Lower leg skin (tissue), 4 donors: Measurements from ENCODE around the gene SFT2D1. TPM values are rescaled to one million over a fixed set of nuclear protein-coding genes. Genes with fewer than 3 reads are reported as not detected.
A peak's percentile ranks its signal among the peaks of the same experiment; 100 is the strongest.

Experiments
- DNase-seq, 2 donors: peaks; one replicate each; pipeline ENCODE4 v3.0.0-alpha.2; 2019; ENCODE audit warnings: low spot score in 2 of 2
- H3K4me3 ChIP-seq: fragments of 200-600 bp; sonication (generic); 2 replicates; pipeline ENCODE4 v1.5.1; 2017; ENCODE audit warnings: mild to moderate bottlenecking, low read depth; ENCODE audit not compliant: poor library complexity, severe bottlenecking
- POLR2A ChIP-seq, 2 donors: fragments of 450-650 bp; IDR thresholded peaks; one replicate each; pipeline ENCODE4 v1.6.1; 2016 to 2017; ENCODE audit warnings: antibody characterized with exemption in 2 of 2, mild to moderate bottlenecking in 1 of 2, moderate library complexity in 1 of 2
- WGBS, 2 donors: methylation state at CpG; one replicate each; pipeline ENCODE4 v1.1.5; 2018; 5-methylcytosine and 5-hydroxymethylcytosine counted together
- intact Hi-C: fragments of 100-400 bp; cut with DNase I; formaldehyde crosslinking; loops from one replicate; pipeline ENCODE4 v1.15.0; 2023; ENCODE audit warnings: low total_unique reads
- total RNA-seq, 4 donors: library from RNA; depleted of rRNA; stranded (reverse); fragments of >200 nt; gene quantifications; one replicate each; pipeline ENCODE4 v1.1.0, GENCODE V29; 2016
- TF ChIP-seq, protein P1 (sequence below), 3 donors: fragments of 450-650 bp; IDR thresholded peaks; one replicate each; pipeline ENCODE4 v1.5.1; 2016; ENCODE audit warnings: antibody characterized with exemption in 3 of 3, mild to moderate bottlenecking in 3 of 3, moderate library complexity in 2 of 3

SFT2D1 gene
- total RNA-seq, 4 donors from 2014 or later, result 23.6 to 42.9 (median 31.9) TPM

DNA sequence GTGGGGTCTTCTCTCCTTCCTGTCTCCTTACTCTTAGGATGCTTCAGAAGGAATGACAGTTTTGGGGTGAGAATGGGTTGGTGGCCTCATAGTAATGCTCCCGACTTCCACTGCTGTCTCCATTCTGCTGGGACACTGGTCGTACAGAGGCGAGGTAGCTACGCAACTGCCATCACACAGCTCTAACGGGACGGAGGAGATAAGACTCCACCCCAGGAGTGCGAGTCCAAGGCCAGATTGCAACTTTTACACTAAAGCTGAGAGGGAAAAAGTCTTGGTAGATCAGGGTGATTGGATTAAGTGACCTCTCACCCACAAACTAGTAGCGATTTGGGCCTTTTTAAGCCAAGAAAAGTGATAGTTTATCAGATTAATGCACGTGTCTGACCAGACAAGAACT, 32.4 kb downstream of the SFT2D1 start:
- no peak for DNase-seq
- 87 to 88% methylated on average over 9 of the region's 9 CpGs for WGBS, 2 donors
- intact Hi-C loops, result no loop called here
- H3K4me3 ChIP-seq, result no peak overlapping the region
- no peak for TF ChIP-seq POLR2A (IDR thresholded peaks at IDR 0.05)
- TF ChIP-seq, protein P1, sequence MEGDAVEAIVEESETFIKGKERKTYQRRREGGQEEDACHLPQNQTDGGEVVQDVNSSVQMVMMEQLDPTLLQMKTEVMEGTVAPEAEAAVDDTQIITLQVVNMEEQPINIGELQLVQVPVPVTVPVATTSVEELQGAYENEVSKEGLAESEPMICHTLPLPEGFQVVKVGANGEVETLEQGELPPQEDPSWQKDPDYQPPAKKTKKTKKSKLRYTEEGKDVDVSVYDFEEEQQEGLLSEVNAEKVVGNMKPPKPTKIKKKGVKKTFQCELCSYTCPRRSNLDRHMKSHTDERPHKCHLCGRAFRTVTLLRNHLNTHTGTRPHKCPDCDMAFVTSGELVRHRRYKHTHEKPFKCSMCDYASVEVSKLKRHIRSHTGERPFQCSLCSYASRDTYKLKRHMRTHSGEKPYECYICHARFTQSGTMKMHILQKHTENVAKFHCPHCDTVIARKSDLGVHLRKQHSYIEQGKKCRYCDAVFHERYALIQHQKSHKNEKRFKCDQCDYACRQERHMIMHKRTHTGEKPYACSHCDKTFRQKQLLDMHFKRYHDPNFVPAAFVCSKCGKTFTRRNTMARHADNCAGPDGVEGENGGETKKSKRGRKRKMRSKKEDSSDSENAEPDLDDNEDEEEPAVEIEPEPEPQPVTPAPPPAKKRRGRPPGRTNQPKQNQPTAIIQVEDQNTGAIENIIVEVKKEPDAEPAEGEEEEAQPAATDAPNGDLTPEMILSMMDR (IDR thresholded peaks at IDR 0.05), result no peak

DNA sequence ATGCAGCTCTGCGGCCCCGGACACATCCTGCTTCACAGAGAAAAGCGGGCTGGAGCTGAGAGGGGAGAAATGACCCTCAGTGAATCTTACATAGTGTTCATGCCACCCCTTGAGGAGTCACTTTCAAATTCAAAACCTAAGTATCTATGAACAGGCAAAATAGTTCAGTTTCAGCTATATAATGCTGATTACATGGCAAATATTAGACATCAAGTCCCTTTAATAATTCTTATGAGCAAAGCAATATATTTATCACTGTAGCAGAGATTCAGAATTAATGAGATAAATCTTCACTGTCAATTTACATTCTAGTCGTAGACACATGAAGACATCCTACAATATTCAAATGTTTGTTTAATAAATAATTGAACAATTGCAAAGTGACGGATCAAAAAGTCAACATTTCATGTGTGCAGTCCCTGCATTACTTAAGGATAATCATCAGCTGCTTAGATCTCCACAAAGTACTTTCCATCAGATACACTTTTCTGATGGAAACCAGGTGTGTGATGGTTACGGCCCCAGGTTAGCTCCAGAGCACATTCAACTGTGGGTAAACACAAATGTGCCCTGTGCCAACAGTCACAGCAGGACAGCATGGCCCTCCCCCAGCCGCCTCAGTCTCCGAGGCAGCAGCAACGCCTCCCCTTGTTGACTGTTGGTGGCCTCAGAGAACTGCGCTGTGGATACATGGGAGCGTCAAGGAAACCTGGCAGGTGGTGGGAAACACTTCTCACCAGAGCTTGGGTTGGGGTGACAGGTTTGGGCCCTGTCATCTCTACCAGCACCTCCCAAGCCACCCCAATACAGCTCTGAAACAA, 33.4 kb downstream of the SFT2D1 start:
- H3K4me3 ChIP-seq, result no peak overlapping the region
- DNase-seq, result no peak
- WGBS, 2 donors, result 57 to 69% methylated on average over 11 of the region's 11 CpGs

DNA sequence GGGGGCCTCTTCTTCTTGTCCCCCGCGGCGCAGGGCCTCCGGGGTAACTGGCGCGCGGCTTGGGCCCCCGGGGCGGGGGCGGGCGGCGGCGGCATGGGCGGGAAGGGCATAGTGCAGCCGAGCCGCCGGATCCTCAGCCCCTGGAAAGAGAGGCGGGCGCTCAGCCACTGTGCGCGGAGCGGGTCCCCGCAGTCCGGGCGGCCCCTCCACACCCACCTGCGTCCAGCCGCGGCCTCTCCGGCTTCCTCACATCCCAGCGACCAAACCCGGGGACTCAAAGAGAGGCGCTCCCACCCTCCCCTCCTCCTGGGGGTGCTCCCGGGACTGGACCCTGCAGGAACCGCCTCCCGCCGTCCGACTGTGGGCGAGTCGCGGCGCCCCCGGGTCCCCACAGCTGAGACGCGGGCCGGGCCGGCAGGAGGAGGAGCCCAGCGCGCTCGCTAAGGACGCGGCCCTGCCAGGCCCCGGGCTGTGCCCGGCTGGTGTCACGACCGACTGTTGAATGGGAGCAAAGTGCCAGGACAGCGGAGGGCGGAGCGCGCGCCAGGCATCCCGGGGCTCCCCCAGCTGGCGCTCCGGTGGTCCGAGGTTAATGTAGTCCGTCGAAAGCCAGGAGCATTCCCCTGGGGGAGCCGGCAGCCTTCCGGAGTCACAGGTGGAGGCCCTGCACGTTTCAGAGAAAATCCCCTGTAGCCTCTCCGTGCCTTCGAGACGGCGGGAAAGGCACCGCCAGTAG, 34.1 kb downstream of the SFT2D1 start, which contains the start of gene PRR18:
Gene PRR18 (minus strand): TSS at position 360 of the 736 bp plus-strand sequence. CDS start 250 bp downstream, at position 110.
- peak within 1 kb of the TSS; percentile 4 for H3K4me3 ChIP-seq
- TF ChIP-seq, protein P1 (IDR thresholded peaks at IDR 0.05), result no peak
- TF ChIP-seq POLR2A (IDR thresholded peaks at IDR 0.05), result no peak
- intact Hi-C loops, result no loop called here
- DNase-seq, result no peak
- WGBS, 2 donors, result 8 to 10% methylated on average over 8 to 15 of the region's 74 CpGs

More for the DNA sequence above, 33.4 kb downstream of the SFT2D1 start:
- intact Hi-C loops, result no loop called here
- no peak for TF ChIP-seq POLR2A (IDR thresholded peaks at IDR 0.05)
- TF ChIP-seq, protein P1 (IDR thresholded peaks at IDR 0.05), result no peak

DNA sequence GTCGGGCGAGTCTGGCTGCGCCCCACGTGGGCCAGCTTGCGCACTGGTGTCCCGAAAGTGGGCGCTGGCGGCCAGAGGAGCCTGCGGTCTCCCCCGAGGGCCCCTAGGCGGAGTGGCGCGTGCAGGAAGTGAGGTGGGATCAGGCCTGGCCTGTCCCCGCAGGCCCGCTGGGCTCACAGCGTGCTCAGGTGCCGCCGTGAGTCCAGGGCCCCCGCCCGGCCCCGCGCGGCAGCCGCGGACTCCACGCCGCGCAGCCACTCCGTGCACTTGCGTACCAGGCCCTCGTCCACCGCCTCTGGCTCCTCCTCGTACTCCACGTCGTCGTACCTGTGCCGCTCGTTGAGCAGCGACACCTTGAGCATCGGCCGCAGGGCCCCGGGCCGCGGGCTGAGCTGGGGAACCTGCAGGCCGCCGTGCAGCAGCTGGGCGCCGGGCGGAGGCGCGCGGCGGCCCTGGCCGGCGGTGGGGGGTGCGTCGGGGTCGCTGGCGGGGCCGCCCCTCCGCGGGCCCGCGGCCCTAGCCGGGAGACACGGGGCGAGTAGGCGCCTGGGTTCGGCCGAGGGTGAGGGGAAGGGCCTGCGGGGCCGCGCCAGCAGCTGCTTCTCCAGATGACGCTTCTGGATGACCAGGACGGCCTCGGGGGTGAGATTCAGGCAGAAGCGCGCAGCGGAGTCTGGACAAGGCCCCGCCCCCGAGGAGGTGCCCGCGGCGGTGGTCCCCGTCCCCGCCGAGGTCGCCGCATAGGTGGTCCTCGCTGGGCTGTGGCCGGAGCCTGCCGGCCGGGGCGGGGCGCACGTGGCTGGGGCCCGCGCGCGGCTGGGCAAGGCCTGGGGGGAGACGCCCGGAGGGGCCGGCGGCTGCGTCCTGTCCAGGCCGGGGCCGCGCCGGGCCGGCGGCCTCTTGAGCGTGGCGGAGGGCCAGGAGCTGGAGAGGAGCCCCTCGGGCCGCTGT, 35.0 kb downstream of the SFT2D1 start:
- no peak overlapping the region for H3K4me3 ChIP-seq
- intact Hi-C loops, result no loop called here
- WGBS, 2 donors, result 3 to 7% methylated on average over 33 to 47 of the region's 115 CpGs
- TF ChIP-seq POLR2A (IDR thresholded peaks at IDR 0.05), result no peak
- TF ChIP-seq, protein P1 (IDR thresholded peaks at IDR 0.05), result no peak
- DNase-seq, result no peak

DNA sequence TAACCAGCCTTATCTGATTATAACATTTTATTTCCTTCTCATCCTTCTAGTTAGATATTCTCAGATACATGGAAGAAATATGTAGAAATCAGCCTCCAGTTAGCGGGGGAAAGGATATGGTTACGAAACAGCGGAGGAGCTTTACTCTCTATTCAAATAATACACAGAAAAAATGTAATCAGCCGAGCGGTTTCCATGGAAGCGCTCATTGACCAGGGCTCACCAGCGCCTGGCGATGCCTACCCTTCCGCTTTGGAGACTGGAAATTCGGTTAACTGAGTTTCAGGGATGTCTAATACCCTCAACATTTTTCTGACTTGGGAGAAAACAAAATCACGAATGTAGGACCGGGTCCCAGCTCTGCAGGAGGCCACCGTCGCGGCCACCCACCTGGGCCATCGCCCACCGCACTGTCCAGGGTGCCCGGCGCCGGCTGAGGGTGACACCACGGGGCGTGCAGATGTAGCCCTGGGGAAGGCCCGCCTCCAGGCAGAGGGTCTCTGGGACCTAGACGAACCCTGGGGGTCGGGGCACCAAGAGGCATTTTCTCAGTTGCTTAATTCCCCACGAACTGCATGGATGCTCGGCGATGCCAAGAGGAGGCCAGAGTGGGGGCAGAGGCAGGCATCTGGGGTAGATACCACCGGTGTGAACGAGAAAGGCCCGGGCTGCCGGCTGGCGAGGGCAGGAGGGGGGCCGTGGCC, 35.8 kb downstream of the SFT2D1 start:
- TF ChIP-seq POLR2A (IDR thresholded peaks at IDR 0.05), result no peak
- TF ChIP-seq, protein P1 (IDR thresholded peaks at IDR 0.05), result no peak
- intact Hi-C loops, result no loop called here
- no peak for DNase-seq
- H3K4me3 ChIP-seq, result no peak overlapping the region
- 60 to 63% methylated on average over 31 to 34 of the region's 34 CpGs for WGBS, 2 donors
